ENCODE measurements around the gene UBAP2.

Gene UBAP2

GRCh38 chr9:33942471-33943083 is 106.1 kb downstream of the UBAP2 start:
- TF ChIP-seq CTCF (IDR thresholded peaks at IDR 0.05; ENCODE audit: low read depth, low read length), result no peak
- Histone ChIP-seq H3K27me3 (ENCODE audit: insufficient read depth, low read depth, severe bottlenecking) (no peaks in the 10 kb centered on the region), H3K27ac (no peak overlapping the region), H3K36me3 (peaks cover 70% of the 10 kb centered on the region), H3K9me3 (ENCODE audit: severe bottlenecking) (no peaks in the 10 kb centered on the region), H3K4me3 (ENCODE audit: low read depth, low read length) (no peak overlapping the region)
- no peak for DNase-seq

- Histone ChIP-seq H3K36me3 (peaks cover 63% of the 10 kb centered on the region), H3K27ac (no peak overlapping the region)
- no peak for DNase-seq
Observed at GRCh38 chr9:33939924-33940874, 108.5 kb downstream of the UBAP2 start.

GRCh38 chr9:33934188-33934878 is 114.4 kb downstream of the UBAP2 start:
- no peak overlapping the region for H3K4me3 ChIP-seq (ENCODE audit: low read depth, low read length)
- no peak for DNase-seq
- H3K27ac ChIP-seq, result no peak overlapping the region
- H3K27me3 ChIP-seq (ENCODE audit: insufficient read depth, low read depth, severe bottlenecking), result no peaks in the 10 kb centered on the region
- no peaks in the 10 kb centered on the region for H3K9me3 ChIP-seq (ENCODE audit: severe bottlenecking)
- peaks cover 75% of the 10 kb centered on the region for H3K36me3 ChIP-seq
- TF ChIP-seq CTCF (IDR thresholded peaks at IDR 0.05; ENCODE audit: low read depth, low read length), result no peak

More at GRCh38 chr9:33939924-33940874, 108.5 kb downstream of the UBAP2 start:
- no peak overlapping the region for H3K4me3 ChIP-seq (ENCODE audit: low read depth, low read length)
- H3K27me3 ChIP-seq (ENCODE audit: insufficient read depth, low read depth, severe bottlenecking), result no peaks in the 10 kb centered on the region
- H3K9me3 ChIP-seq (ENCODE audit: severe bottlenecking), result no peaks in the 10 kb centered on the region
- TF ChIP-seq CTCF (IDR thresholded peaks at IDR 0.05; ENCODE audit: low read depth, low read length), result no peak

GRCh38 chr9:33932078-33932807 is 116.4 kb downstream of the UBAP2 start:
- H3K4me3 ChIP-seq (ENCODE audit: low read depth, low read length), result no peak overlapping the region
- no peaks in the 10 kb centered on the region for H3K9me3 ChIP-seq (ENCODE audit: severe bottlenecking)
- H3K36me3 ChIP-seq, result peaks cover 86% of the 10 kb centered on the region
- H3K27ac ChIP-seq, result no peak overlapping the region
- TF ChIP-seq CTCF (IDR thresholded peaks at IDR 0.05; ENCODE audit: low read depth, low read length), result no peak
- no peak for DNase-seq
- H3K27me3 ChIP-seq (ENCODE audit: insufficient read depth, low read depth, severe bottlenecking), result no peaks in the 10 kb centered on the region

- no peaks in the 10 kb centered on the region for H3K27me3 ChIP-seq (ENCODE audit: insufficient read depth, low read depth, severe bottlenecking)
- no peaks in the 10 kb centered on the region for H3K9me3 ChIP-seq (ENCODE audit: severe bottlenecking)
- H3K36me3 ChIP-seq, result peaks cover 93% of the 10 kb centered on the region
- H3K27ac ChIP-seq, result no peak overlapping the region
- DNase-seq, result no peak
- H3K4me3 ChIP-seq (ENCODE audit: low read depth, low read length), result no peak overlapping the region
- no peak for TF ChIP-seq CTCF (IDR thresholded peaks at IDR 0.05; ENCODE audit: low read depth, low read length)
Observed at GRCh38 chr9:33931326-33931725, 117.4 kb downstream of the UBAP2 start.
